HTR-8/SVneo (cell line): ENCODE results near the gene CDHR2.
A peak's percentile ranks its signal among the peaks of the same experiment; 100 is the strongest.

ENCODE experiments used
- DNase-seq: peaks from one replicate; pipeline ENCODE4 v3.0.0; 2011; ENCODE audit warnings: low spot score, mixed read lengths; ENCODE audit not compliant: insufficient read length
- FAIRE-seq: peaks from 2 replicates; lab custom pipeline; 2011; peaks lifted over from hg19 to GRCh38; lab: Jason Lieb, UNC

The CDHR2 gene

DNA sequence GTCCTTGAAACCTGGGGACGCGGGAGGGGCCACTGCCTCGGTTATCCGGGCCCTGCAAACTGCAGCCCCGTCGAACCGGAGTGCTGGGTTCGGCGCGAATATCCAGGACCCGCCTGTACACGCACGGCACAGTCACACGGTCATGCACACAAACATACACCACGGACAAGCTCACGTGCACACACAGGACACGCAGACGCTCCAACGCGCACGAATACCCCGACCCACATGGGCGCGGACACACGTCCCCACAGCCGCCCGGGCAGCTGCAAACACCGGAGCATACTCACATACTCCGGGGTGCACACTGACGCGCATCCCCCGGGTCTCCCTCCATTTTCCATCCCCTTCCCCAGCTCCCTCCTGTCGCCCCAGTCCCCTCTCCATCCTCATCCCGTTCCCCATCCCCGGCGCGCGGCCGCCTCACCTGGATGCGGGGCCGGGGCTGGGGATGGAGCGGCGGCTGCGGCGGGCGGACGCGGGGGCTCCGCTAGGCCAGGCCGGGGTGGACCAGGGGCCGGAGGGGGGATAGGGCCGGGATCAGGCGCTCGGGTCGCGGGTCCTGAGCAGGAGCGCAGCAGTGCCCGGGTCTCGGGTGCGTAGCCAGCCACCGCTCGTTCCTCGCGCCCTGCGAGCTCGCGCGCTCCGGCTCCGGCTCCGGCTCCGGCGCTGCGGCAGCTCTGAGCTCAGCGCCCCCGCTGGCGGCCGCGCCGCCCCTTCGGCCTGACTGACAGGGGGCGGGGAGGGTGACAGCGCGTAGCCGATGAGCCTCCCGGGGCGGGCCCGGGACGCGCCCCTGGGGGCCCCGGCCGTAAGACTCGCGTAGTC lies 80.9 kb downstream of the CDHR2 start, which contains the start of the genes EIF4E1B and SNCB:
EIF4E1B (plus strand) TSS at position 823 of the 828 bp plus-strand sequence. CDS start 12,113 bp downstream, outside the sequence.
SNCB (minus strand) TSS at position 682 of the 828 bp plus-strand sequence. CDS start 880 bp downstream, outside the sequence.
- peak; percentile 60 for DNase-seq
- peak; percentile 90 for FAIRE-seq

DNA sequence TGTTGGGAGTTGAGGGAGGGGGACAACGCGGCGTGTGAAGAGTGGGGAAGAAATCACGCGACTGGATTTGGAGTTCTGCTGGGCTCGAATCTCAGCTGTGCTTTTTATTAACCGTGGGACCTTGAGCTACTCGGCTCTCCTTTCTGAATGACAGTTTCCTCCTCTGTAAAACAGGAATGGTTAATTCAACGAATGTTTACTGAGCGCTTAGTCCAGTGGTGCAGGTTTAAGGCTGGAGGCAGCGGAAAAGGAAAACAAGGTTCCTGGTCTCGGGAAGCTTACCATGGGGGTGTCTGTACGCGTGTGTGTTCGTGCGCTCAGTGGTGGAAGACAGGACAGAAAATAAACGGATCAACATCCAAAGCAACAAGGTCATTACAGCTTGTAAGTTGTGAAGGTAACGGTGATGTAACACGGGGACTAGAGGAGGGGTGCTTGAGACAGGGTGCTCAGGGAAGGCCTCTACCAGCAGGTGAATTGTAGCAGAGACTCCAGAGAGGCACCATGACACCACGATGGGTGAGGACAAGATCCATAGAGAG lies 81.6 kb downstream of the CDHR2 start:
- FAIRE-seq (peak; percentile 70), DNase-seq (no peak)

GRCh38 chr5:176631383-176632200 lies 82.5 kb downstream of the CDHR2 start:
- FAIRE-seq = no peak
- no peak for DNase-seq

DNA sequence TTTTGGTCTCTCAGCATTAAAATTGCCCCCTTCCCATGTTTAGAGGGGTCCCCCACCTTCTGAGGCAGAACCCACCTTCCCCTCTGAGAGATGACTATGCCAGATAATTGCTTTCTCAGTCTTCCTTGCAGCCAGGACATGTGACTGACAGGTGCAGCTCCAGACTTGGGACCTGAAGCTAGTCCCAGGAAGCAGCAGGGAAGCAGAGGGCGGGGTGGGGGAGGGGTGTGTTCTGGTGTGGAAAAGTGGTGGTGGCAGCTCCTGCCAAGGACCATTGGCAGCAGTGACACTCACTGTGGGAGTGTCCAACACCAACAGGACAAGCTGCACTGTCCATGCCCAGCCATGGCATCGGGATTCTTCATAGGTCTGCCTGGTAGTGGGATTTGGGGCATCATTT lies 83.6 kb downstream of the CDHR2 start:
- DNase-seq = no peak
- no peak for FAIRE-seq

DNA sequence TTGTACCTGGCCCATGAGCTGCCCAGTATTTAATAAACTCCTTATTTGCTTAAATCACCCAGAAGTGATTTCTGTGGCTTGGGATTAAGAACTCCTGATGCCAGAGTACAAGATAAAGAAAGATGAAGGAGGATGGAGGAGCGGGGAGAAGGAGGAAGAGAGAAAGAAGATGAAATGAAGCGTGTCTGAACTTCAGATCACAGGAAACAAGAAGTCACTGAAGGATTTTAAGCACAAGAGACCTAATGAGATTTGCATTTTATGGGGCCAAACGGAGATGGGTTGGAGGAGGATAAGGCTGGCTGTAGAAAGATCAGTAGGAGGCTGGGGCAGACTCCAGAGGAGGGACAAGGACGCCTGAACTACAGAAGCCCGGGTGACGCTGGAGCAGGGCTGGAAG lies 84.5 kb downstream of the CDHR2 start:
- FAIRE-seq = no peak

GRCh38 chr5:176636426-176636825 lies 87.3 kb downstream of the CDHR2 start:
- FAIRE-seq = no peak
- no peak for DNase-seq

More for the DNA sequence above, 84.5 kb downstream of the CDHR2 start:
- DNase-seq = no peak

- FAIRE-seq = no peak
Observed at GRCh38 chr5:176637556-176637955, 88.4 kb downstream of the CDHR2 start.

GRCh38 chr5:176638437-176638836 lies 89.3 kb downstream of the CDHR2 start:
- DNase-seq (no peak), FAIRE-seq (no peak)

More at GRCh38 chr5:176637556-176637955, 88.4 kb downstream of the CDHR2 start:
- no peak for DNase-seq

- FAIRE-seq (peak; percentile 48), DNase-seq (no peak)
Observed at GRCh38 chr5:176639208-176639607, 90.1 kb downstream of the CDHR2 start.

DNA sequence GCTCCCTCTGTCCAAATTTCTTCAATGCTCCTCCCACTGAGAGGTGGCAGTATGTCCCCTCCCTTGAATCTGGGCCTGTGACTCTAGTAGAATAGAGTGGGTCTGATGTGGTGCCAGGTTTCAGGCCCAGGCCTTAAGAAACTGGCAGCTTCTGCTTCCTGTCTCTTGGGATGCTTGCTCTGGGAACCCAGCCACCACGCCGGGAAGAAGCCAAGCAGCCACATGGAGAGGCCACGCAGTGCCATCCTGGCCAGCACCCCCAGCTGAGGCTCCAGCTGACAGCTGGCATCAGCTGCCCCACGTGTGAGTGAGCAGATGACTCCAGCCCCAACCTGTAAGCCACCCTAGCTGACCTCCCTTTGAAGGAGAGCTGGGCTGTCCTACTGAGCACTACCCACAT lies 90.8 kb downstream of the CDHR2 start:
- DNase-seq (no peak), FAIRE-seq (no peak)

GRCh38 chr5:176640616-176641015 lies 91.5 kb downstream of the CDHR2 start:
- FAIRE-seq (no peak), DNase-seq (no peak)

- FAIRE-seq = no peak
Observed at GRCh38 chr5:176642675-176643490, 93.7 kb downstream of the CDHR2 start.

DNA sequence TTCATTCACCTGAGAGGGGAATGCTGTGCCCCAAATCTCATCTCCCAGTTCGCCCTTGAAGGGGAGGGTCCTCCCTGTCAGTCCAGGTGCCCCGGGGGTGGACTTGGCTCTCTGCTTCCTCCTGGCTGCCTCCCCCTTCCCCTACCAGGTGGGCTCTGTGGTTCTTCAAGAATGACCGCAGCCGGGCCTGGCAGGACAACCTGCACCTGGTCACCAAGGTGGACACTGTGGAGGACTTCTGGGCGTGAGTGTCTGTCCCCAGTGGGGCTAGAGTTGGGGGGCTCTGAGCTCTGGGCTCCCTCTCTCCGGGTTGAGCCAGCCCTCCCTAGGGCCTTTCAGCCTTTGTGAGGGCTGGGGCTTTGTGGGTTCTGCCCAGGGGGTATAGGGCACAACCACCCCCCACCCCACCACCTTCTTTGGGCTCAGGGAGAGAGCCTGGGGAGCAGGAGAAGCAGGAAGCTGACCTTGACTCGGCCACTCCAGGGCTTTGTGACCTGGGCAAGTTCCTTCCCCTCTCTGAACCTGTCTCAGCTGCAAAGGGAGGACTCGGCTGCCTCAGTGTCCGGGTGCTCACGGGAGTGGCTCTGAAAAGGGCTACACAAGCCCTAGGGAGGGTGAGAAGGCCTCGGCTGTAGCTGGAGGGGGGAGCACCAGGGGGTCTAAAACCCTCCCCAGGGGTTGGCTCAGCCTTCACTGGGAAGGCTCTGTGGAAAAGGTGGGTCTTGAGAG lies 94.5 kb downstream of the CDHR2 start:
- no peak for DNase-seq
- FAIRE-seq = no peak

More at GRCh38 chr5:176642675-176643490, 93.7 kb downstream of the CDHR2 start:
- no peak for DNase-seq

- FAIRE-seq = no peak
- DNase-seq = no peak
Observed at GRCh38 chr5:176644294-176644693, 95.2 kb downstream of the CDHR2 start.

DNA sequence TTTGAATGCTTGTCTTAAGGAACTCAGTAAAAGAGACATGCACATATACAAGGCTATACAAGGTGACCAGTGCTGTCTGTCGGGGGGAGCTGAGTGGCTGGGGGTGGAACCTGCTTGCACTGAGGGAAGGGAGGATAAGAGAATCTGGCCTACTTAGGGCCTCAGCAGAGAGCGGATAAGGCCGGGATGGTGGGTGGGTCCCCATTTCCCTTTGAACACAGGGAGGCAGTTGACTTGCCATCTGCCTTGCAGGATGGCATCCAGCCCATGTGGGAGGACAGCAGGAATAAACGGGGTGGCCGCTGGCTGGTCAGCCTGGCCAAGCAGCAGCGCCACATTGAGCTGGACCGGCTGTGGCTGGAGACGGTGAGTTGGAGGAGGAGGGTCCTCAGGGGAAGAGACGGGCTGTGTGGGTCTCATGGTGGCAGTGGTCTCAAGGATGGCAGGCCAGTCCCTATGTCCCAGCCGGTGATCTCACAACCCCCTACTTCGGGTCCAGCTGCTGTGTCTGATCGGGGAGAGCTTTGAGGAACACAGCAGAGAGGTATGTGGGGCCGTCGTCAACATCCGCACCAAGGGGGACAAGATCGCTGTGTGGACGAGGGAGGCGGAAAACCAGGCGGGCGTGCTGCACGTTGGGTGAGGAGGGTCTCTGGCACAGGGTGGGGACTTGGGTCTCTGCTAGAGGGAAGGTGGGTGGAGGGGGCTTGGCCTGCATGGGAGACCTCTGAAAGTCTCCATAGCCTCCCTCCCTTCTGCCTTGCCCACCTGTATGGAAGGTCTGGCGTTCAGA lies 95.9 kb downstream of the CDHR2 start:
- FAIRE-seq = no peak
- no peak for DNase-seq
